ENCODE results near the gene PGGHG.
"Not testable (repeated sequence)": the region's sequence is repeated elsewhere in the genome, so short reads cannot be mapped to it uniquely, and the experiment has no call there.

PGGHG gene

DNA sequence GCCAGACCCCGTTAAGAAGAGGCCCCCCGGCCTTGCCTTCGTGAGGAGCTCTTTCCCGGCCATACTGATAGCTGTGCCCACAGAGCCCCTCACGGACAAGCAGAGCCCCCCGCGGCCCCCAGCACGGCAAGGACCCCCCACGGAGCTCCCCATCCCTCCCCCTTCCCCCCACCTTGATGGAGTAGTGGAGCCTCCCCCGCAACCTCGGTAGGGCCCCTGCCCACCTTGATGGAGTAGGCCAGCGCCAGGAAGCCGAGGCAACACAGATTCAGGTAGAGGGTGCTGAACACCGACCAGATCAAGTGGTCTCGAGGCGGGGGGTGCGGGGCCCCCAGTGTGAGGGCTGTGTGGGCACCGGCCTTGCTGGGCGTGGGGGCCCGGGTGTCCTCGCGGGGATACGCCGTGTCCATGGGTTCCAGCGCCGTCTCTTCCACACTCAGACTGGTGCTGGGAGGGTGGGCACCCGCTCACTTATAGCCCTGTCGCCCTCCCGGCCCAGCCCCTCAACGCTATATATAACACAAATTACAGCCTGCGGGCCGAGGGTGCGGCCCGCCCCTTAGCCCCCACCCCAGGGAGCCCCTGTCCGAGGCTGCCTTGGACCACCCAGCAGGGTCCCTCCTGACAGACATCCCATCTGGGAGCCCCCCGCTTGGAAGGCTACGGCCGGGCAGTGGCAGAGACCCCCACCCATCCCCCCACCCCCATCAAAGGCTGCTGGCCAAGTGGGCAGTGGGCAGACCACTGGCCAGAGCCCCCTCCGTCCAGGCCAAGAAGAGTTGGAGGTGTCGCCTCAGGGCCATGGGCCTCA, 10.4 kb downstream of the PGGHG start, which contains the start of gene IFITM5:
TSS of gene IFITM5 (minus strand) at position 446 of the 811 bp plus-strand sequence. CDS start at position 410, 36 bp downstream.
- no peak for DNase-seq

DNA sequence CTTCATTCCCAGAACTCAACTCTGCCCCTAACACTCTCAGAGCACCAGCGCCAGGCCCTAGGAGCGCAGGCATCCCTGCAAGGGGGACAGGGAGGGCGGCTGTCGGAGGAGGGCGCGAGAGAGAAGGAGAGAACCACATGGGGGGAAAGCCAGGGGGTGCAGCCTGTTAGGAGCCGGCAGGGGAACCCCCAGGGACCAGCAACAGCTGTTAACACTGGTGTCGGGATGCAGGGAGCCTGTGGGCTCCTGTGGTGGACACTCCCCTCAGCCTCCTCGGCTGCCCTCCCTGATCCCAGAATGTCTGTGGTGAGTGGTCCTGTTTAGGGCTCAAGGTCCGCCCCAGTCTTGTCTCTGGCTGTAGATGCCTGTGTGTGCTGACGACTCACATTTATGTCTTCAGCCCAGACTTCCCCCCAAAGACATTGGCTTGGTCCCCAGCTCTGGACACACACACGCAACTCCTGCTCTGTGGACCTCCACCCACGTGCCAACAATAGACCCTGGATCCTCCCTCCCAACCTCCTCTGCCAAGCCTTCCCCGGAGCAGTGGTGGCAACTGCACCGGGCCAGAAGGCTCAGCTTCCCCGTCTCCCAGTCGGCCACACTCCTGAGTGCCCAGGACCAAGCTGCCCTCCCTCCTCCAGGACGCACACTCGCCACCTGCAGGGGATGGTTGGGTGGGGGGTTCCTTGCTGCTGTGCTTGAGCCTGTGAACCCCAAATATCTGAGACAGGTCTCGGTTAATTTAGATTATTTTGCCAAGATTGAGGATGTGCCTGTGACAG, 11.2 kb downstream of the PGGHG start:
- DNase-seq, result no peak

DNA sequence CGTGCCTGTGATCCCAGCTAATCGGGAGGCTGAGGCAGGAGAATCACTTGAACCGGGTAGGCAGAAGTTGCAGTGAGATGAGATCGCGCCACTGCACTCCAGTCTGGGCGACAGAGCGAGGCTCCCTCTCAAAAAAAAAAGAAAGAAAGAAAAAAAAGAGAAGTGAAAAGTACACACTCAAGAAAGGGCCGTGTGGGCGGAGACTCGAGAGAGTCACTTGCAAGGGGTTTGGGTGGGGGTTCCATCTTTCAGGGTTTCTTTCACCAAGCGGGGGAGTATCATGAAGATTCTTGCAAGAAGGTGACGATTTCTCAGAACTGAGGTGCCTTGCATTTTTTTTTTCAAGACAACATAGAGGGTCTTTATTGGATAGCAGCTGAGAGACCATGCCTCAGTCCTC, 14.4 kb downstream of the PGGHG start:
- no peak for DNase-seq

DNA sequence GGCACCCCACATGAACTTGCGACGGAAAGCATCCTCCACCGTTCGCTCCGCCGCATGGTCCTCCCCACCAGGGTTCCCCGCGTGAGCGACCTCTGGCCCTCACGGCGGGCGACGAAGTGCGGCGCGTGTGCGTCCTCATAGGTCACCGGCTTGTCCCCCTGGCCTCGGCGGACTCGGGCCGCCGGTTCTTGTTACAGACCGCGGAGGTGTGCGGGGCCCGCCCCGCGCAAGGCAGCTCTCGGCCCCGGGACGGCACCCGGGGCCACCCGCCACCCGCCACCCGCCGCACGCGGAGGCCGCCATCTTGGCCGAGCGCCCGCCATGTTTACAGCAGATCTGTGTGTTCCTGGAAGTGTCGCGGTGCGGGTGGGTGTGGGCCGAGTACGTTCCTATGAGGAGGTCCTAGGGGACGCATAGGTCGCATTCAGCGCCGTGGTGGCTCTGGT, 15.2 kb downstream of the PGGHG start:
- no peak for DNase-seq

DNA sequence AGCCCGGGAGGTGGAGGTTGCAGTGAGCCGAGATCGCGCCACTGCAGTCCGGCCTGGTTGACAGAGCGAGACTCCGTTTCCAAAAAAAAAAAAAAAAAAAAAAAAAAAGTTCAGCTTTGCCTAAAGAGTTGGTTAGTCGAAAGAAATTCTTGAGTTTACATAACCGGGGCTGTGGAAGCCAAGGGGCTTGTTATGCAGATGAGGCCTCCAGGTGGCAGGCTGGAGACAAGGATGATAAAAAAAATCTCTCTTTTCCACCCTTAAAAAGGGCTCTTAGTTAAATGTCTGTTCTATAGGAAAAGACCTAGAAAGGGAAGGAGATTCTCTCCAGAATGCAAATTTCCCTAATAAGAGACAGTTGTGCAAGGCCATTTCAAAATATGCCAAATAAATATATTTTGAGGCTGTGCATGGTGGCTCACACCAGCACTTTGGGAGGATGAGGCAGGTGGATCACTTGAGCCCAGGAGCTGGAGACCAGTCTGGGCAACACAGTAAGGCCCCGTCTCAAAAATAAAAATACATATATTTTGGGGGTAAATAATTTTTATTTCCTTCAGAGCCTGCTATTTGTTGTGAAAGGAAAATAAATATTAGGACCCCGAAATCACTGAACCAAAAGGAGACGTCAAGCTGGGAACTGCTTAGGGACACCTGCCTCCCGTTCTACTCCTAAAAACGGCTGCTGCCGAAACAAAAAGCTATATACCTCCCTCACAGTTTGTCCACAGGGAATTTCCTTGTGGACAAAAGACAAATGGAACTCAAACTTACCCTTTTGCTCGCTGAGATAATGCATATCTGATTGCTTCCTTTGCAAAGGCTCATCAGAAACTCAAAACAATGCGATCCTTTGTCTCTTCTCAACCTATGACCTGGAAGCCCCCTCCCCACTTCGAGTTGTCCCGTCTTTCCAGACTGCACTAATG, 16.3 kb downstream of the PGGHG start:
- DNase-seq, result peak; percentile 58

DNA sequence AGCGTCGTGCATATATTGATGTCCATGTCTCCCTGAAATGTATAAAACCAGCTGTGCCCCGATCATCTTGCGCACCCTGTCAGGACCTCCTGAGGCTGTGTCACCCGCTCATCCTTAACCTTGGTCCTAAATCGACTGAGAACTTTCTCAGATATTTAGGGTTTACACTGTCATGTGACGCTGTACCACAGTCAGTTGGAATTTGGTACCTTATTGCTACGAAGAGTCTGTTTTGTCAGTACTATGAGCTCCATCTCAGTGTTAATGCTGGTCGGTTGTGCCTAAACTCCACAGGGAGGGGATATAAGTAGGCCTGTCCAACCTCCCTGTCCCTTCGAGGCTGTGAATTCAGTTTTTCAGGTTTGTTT, 16.9 kb downstream of the PGGHG start:
- no peak for DNase-seq

DNA sequence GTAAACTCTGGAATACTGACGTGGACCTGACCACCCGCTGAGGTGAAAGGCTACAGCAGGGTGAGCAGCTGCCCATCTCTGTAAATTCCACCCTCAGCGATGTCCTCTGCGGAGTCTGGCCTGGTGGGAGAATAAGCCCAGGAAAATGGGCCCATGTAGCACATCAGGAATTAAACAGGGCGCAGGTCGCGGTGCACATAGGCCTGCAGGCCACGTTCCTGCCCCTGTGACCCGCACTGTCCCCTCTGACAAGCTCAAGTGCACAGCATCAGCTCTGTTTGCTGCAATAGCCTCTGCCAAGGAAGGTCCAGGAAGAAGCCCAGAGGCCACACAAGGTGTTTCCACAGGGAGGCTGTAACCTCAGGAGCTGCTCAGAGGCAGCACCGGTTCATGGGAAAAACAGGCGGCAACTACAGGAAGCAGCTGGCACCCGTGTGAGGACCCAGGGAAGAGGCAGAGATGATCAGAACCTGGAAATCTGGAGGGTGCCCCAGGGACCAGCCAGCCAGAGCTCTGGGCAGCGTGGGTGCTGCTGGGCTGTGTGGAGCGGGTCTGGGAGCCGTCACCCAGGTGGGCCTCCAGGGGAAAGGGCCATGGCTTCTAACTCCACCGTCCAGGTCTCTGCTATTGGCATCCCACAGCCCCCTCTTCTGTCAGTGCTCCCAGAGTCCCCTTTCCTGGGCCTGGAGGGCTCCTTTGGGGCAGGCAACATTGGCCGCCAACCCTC, 17.9 kb downstream of the PGGHG start:
- no peak for DNase-seq

DNA sequence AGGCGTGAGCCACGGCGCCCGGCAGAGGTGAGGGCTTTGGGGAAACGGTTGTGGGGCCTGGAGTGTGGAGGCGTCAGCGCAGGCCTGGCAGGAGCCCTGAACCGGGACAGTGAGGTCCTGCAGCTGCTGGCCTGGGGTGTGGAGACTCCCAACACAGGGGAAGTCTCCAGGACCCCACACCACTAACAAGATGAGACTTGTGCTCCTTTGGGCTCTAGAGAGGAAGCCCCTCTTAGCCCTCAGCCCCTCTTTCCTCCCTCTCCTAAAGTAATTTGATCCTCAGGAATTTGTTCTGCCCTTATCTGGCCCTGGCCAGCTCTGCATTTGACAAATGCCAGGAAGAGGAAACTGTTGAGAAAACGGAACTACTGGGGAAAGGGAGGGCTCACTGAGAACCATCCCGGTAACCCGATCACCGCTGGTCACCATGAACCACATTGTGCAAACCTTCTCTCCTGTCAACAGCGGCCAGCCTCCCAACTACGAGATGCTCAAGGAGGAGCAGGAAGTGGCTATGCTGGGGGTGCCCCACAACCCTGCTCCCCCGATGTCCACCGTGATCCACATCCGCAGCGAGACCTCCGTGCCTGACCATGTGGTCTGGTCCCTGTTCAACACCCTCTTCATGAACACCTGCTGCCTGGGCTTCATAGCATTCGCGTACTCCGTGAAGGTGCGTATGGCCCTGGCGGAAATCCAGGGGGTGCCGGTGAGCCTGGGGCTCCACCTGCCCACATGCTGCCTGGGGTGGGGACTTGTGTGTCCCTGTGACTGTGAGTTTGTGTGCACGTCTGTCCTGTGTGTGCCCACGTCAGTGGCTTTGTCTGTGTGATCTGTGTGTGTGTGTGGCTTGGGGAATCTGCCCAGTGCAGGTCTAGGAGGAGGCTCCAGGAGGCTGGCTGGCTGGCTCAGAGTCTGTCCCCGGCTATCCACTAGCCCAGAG, 19.1 kb downstream of the PGGHG start, which contains the start of gene IFITM2:
TSS of gene IFITM2 (plus strand) at position 51 of the 943 bp plus-strand sequence. CDS start at position 428, 377 bp downstream.
- peak; percentile 48 for DNase-seq

DNA sequence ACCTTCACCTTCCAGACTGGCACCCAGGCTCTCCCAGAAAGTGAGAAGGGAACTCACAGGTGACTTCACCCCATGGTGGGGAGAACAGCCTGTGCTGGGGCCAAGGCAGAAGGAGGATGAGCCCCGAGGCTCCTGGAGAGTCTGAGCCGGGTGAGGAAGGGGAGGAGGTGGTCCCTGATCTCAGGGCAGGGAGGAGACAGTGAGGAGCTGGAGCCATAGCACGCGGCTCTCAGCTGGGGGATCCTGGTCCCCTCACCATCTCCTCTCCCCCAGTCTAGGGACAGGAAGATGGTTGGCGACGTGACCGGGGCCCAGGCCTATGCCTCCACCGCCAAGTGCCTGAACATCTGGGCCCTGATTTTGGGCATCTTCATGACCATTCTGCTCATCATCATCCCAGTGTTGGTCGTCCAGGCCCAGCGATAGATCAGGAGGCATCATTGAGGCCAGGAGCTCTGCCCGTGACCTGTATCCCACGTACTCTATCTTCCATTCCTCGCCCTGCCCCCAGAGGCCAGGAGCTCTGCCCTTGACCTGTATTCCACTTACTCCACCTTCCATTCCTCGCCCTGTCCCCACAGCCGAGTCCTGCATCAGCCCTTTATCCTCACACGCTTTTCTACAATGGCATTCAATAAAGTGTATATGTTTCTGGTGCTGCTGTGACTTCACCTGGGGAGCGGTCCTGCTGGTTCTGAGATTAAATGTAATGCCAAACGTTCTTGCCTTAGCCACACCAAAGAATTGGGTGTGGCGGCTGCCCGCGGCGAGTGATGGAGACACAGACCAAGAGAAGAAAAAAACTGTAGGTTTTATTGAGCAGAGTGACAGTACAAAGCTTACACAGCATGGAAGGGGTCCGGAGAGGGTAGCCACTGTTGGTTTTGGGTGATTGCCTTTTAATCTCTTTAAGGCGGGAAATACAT, 20.1 kb downstream of the PGGHG start:
- DNase-seq, result not testable (repeated sequence)

DNA sequence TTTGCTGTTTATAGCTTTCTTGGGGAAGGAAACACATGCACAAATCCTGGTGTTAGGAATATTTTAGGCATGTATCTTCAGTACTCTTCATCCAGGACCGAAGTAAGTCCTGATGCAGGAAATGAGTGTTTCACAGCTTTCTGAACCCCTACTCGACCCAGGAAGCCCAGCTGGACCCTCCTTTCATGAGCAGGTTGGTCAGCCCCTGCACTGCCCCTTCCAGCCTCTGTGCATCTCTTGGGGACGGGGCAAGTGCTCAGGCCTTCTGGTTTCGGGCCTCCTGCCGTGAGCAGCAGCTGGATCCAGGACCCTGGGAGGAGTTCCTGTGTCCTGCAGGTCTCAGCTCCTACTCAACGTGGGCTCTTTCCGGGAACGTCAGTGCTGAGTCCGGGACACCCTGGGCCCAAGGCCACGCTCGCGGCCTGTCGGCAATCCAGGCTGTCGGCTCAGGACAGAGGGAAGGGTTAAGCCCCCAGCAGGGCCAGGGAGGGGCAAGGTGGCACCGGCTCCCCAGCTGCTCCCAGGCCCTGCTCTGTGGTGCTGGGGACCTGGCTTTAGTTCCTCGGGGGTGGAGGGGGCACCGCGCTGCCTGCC, 21.1 kb downstream of the PGGHG start:
- DNase-seq, result not testable (repeated sequence)

DNA sequence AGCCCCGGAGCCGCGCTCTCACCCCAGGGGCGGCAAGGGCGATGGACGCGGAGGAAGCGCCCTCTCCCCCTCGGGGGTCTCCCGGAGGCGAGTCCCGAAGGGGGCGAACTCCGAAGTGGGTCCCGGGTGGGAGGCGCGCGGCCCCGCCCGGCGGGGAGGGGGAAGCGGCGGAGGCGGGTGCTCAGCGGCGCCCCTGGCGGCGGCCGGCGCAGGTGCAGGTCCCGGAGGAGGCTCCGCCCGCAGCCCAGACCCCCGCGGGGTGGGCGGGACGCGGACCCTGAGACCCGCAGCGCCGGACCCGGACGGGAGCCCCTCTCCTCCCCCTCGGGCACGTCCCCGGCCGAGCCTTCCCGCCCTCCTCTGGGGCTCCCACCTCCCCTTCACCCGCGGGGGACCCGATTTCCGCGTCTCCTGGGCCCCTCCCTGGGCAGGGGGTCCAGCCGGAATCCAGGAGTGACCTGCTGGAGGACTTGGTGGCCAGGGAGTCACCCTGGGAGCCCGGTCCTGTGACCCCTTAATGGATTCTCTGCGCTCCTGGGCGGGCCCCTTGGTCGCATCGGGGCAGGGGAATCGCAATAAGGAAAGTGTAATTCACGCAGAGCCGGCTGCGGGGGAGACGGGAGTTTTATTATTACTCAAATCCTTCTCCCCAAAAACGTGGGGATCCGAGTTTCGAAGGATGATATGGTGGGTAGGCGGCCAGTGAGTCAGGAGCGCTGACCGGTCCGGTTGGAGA, 22.3 kb downstream of the PGGHG start:
- not testable (repeated sequence) for DNase-seq

DNA sequence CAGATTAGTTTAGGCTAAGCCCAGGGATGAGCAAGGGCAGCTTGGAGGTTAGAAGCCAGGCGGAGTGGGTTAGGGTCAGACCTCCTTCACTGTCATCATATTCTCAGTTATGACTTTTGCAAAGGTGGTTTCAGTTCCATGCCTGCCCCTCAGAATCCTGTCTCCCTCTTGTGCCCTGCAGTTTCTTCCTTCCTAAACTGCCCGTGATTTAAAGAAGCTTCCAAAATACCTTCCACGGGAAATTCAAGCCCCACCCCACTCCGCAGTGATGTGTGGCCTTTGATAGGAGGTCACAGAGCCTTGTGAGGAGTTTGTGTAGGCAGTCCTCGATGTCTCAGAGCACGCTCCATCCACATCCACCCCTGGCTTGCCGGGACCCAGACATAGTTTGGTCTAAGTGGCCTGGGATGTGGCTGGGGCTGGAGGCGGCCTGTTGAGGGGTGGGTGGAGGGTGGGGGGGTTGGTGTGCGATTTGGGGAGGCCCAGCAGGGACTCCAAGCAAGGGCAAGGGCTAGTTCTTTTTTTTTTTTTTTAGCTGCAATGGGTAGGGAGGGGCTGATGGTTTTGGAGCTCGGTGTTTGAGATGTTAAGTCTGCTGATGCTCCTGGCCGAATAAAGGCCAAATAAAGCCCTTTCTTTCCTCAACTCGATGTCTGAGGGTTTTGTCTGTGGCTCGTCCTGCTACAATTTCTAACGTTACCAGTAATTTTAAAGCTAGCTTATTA, 23.3 kb downstream of the PGGHG start:
- DNase-seq, result peak; percentile 46

DNA sequence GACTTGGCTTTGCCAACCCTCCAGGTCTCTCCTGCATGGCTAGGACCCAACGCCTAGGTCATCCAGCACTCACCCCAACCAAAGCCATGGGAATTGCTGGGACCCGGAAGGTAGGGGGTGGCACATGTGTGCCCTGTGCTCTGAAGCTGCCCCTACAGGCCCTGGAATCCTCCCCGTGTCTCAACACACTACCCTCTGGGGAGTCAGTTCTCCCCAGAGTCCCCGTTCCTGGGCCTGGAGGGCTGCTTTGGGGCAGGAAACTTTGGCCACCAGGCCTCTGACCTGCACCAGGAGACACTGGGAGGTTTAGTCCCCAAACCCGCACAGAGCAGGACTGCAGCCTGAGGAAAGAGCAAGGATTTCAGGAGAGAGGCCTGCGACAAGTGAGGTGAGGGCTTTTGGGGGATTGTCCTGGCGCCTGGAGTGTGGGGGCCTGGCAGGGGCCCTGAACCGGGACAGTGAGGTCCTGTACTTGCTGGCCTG, 24.4 kb downstream of the PGGHG start:
- DNase-seq, result no peak

DNA sequence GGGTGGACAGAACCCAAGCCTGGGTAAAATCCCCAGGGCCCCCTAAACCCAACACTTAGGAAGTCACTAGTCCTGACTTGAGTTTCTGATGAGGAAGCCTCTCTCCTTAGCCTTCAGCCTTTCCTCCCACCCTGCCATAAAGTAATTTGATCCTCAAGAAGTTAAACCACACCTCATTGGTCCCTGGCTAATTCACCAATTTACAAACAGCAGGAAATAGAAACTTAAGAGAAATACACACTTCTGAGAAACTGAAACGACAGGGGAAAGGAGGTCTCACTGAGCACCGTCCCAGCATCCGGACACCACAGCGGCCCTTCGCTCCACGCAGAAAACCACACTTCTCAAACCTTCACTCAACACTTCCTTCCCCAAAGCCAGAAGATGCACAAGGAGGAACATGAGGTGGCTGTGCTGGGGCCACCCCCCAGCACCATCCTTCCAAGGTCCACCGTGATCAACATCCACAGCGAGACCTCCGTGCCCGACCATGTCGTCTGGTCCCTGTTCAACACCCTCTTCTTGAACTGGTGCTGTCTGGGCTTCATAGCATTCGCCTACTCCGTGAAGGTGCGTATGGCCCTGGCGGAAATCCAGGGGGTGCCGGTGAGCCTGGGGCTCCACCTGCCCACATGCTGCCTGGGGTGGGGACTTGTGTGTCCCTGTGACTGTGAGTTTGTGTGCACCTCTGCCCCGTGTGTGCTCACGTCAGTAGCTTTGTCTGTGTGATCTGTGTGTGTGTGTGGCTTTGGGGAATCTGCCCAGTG, 25.0 kb downstream of the PGGHG start, which contains the start of gene IFITM1:
TSS of gene IFITM1 (plus strand) at position 254 of the 767 bp plus-strand sequence. CDS start at position 385, 131 bp downstream.
- peak; percentile 64 for DNase-seq

DNA sequence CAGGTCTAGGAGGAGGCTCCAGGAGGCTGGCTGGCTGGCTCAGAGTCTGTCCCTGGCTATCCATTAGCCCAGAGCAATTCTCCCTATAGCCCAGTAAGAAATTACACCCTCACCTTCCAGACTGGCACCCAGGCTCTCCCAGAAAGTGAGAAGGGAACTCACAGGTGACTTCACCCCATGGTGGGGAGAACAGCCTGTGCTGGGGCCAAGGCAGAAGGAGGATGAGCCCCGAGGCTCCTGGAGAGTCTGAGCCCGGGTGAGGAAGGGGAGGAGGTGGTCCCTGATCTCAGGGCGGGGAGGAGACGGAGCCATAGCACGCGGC, 25.6 kb downstream of the PGGHG start:
- DNase-seq, result not testable (repeated sequence)

DNA sequence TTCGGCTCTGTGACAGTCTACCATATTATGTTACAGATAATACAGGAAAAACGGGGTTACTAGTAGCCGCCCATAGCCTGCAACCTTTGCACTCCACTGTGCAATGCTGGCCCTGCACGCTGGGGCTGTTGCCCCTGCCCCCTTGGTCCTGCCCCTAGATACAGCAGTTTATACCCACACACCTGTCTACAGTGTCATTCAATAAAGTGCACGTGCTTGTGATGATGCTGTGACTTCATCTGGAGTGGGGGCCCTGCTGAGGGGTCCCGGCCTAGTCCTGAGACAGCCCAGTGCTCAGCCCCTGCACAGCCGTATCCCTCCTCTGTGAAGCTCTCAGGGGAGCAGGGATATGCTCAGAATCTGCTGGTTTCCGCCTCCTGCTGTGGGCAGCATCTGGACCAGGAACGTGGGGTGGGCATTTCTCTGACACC, 26.1 kb downstream of the PGGHG start:
- no peak for DNase-seq

DNA sequence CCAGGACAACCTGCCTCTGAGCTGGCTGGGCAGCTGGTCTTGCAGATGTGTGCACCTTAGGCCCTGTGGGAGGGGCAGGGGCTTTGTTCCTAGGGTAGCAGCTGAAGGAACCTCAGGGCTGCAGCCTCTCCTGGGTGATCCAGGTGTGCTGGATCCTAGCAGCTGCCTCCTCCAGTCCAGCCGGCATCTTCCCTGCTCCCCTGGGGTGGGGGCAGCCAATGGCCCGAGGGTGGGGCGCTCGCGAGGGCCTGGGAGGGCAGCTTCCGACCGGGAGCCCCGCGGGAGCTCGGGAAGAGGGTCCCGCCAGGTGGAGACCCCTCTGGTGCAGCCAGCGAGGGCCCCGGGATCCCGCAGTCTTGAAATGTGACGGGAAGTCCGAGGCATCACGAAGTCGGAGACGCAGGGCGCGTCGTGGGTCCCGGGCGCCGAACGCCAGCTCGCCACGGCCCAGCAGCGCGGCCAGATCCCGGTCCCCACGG, 26.6 kb downstream of the PGGHG start:
- peak; percentile 3 for DNase-seq

All from stimulated activated CD4-positive, alpha-beta T cell treated with anti-CD3 and anti-CD28 coated beads, Interleukin-1b, Interleukin-23, amount 100 ng/mL, for 48 hours (primary cell).